SK-N-SH (cell line): Measurements from ENCODE around the gene SPTBN1. TPM values are rescaled to one million over a fixed set of nuclear protein-coding genes. Genes with fewer than 3 reads are reported as not detected.

Experiments
- CTCF ChIA-PET: fragments of 300-600, 350-600 bp; formaldehyde crosslinking; extraction: SDS; loops from one replicate; lab custom pipeline; 2021; lab: Yijun Ruan, JAX
- POLR2A ChIA-PET: fragments of 350-600 bp; sonication (Branson Sonifier 250); formaldehyde crosslinking; extraction: SDS; loops from one replicate; lab custom pipeline; 2020; ENCODE audit warnings: antibody characterized with exemption, inconsistent platforms; lab: Yijun Ruan, JAX
- DNase-seq: peaks from one replicate; pipeline ENCODE4 v3.0.0; 2012
- H2AFZ ChIP-seq: fragments of 200-600 bp; sonication (generic); 2 replicates; pipeline ENCODE4 v1.8.1; 2016; ENCODE audit warnings: antibody characterized with exemption, mild to moderate bottlenecking, low read depth
- H3F3A ChIP-seq: fragments of 200-600 bp; sonication (generic); replicated peaks from 2 replicates; pipeline ENCODE3; 2016; ENCODE audit warnings: antibody characterized with exemption, mild to moderate bottlenecking; ENCODE audit not compliant: insufficient read depth
- H3K27ac ChIP-seq, 2 experiments: fragments of 200-500 bp in 1 of 2; fragments of 200-600 bp in 1 of 2; sonication (Bioruptor generic) in 1 of 2; sonication (generic), shearing (Covaris generic) in 1 of 2; 2 replicates each; pipeline versions ENCODE4 v1.5.1 to v1.6.1; 2014 to 2016; ENCODE audit warnings: low read depth in 2 of 2, inconsistent platforms in 1 of 2, low read length in 1 of 2, mild to moderate bottlenecking in 1 of 2, mixed read lengths in 1 of 2
- H3K27me3 ChIP-seq: fragments of 200-600 bp; sonication (generic), shearing (Covaris generic); 2 replicates; pipeline ENCODE4 v1.6.1; 2016; ENCODE audit warnings: mixed run types; ENCODE audit not compliant: insufficient read depth
- H3K36me3 ChIP-seq, 2 experiments: fragments of 200-500 bp in 1 of 2; fragments of 200-600 bp in 1 of 2; sonication (Bioruptor generic) in 1 of 2; sonication (generic) in 1 of 2; replicated peaks in 1 of 2; 2 replicates each; pipeline versions ENCODE3 to v1.5.1; 2014 to 2016; ENCODE audit warnings: low read length in 1 of 2, mild to moderate bottlenecking in 1 of 2; ENCODE audit not compliant: insufficient read depth in 2 of 2, control insufficient read depth in 1 of 2
- H3K4me1 ChIP-seq, 2 experiments: fragments of 200-500 bp in 1 of 2; fragments of 200-600 bp in 1 of 2; sonication (Bioruptor generic) in 1 of 2; sonication (generic), shearing (Covaris generic) in 1 of 2; 2 replicates each; pipeline versions ENCODE4 v1.5.1 to v1.6.1; 2014 to 2016; ENCODE audit warnings: low read depth in 1 of 2, low read length in 1 of 2, mixed run types in 1 of 2; ENCODE audit not compliant: insufficient read depth in 2 of 2, control insufficient read depth in 1 of 2
- H3K4me2 ChIP-seq: fragments of 200-600 bp; sonication (generic), shearing (Covaris generic); 2 replicates; pipeline ENCODE4 v1.6.1; 2017; ENCODE audit warnings: mixed run types
- H3K4me3 ChIP-seq, 2 experiments: fragments of 200-500 bp in 1 of 2; fragments of 200-600 bp in 1 of 2; sonication (Bioruptor generic) in 1 of 2; sonication (generic), shearing (Covaris generic) in 1 of 2; 2 replicates each; pipeline versions ENCODE4 v1.5.1 to v1.8.1; 2014 to 2016; ENCODE audit warnings: low read depth in 2 of 2, inconsistent platforms in 1 of 2, low read length in 1 of 2, mild to moderate bottlenecking in 1 of 2, mixed read lengths in 1 of 2, moderate library complexity in 1 of 2
- H3K79me2 ChIP-seq: fragments of 200-600 bp; sonication (generic); 2 replicates; pipeline ENCODE4 v1.8.1; 2017; ENCODE audit warnings: mild to moderate bottlenecking; ENCODE audit not compliant: insufficient read depth
- H3K9ac ChIP-seq: fragments of 200-600 bp; sonication (generic); 2 replicates; pipeline ENCODE4 v1.6.1; 2017; ENCODE audit warnings: mixed run types
- H3K9me2 ChIP-seq: fragments of 200-600 bp; sonication (generic); 2 replicates; pipeline ENCODE4 v1.6.1; 2017; ENCODE audit warnings: mixed run types
- H3K9me3 ChIP-seq: fragments of 200-600 bp; sonication (generic); 2 replicates; pipeline ENCODE4 v1.6.1; 2017; ENCODE audit warnings: mixed run types, mild to moderate bottlenecking, moderate library complexity
- H4K20me1 ChIP-seq: fragments of 200-600 bp; sonication (generic); 2 replicates; pipeline ENCODE4 v1.6.1; 2017; ENCODE audit warnings: mild to moderate bottlenecking, mixed run types; ENCODE audit not compliant: insufficient read depth
- IRF3 ChIP-seq: fragments of 150-350 bp; IDR thresholded peaks from 2 replicates; pipeline ENCODE4 v1.6.1; 2016; ENCODE audit warnings: mild to moderate bottlenecking, low read depth, low read length
- JUND ChIP-seq: IDR thresholded peaks from 2 replicates; pipeline ENCODE4 v1.4.0; 2012
- MAX ChIP-seq: IDR thresholded peaks from 2 replicates; pipeline ENCODE4 v1.4.0; 2012; ENCODE audit warnings: low read depth
- SMC3 ChIP-seq: IDR thresholded peaks from 2 replicates; pipeline ENCODE4 v1.6.1; 2012; ENCODE audit warnings: low read depth, low read length, improper control_type of control experiment
- USF1 ChIP-seq: IDR thresholded peaks from 2 replicates; pipeline ENCODE4 v1.4.0; 2012; ENCODE audit warnings: low read depth, borderline replicate concordance
- ZBTB33 ChIP-seq: IDR thresholded peaks from 2 replicates; pipeline ENCODE4 v1.4.0; 2012; ENCODE audit warnings: low read depth, borderline replicate concordance
- WGBS: methylation state at CpG from one replicate; pipeline ENCODE4 v1.1.6; 2017; ENCODE audit warnings: low lambda C conversion rate; 5-methylcytosine and 5-hydroxymethylcytosine counted together
- polyA plus RNA-seq, 3 experiments: library from polyadenylated mRNA; depleted of rRNA; stranded (reverse); fragments of >200 nt; gene quantifications; 2 replicates each; pipeline ENCODE4 v1.2.3, GENCODE V29; 2012

Gene SPTBN1
- polyA plus RNA-seq, 1 of the 3 experiments (the other 2 are of a cell fraction): 29.1 TPM

GRCh38 chr2:54525321-54525720, 69.2 kb downstream of the SPTBN1 start:
- peaks cover 59% of the 10 kb centered on the region for H3K79me2 ChIP-seq

More at GRCh38 chr2:54525321-54525720, 69.2 kb downstream of the SPTBN1 start:
- no peak overlapping the region for H2AFZ ChIP-seq
- TF ChIP-seq SMC3: no peak
- no peak for TF ChIP-seq ZBTB33
- no peak for TF ChIP-seq IRF3
- TF ChIP-seq USF1: no peak
- no peak for TF ChIP-seq JUND
- TF ChIP-seq MAX: no peak
- TF ChIP-seq, all 33 proteins: peak for 0
- Histone ChIP-seq H3K9me3 (no peaks in the 10 kb centered on the region), H4K20me1 (peaks cover 27% of the 10 kb centered on the region), H3K9me2 (no peaks in the 10 kb centered on the region), H3K9ac (no peak overlapping the region), H3K36me3 (peaks cover 20 to 32% of the 10 kb centered on the region in 2 experiments), H3F3A (peaks cover 13% of the 10 kb centered on the region), H3K4me3 (no peak overlapping the region), H3K27me3 (no peaks in the 10 kb centered on the region), H3K4me2 (peak overlapping the region; percentile 20; the same call in 1 of the 2 replicates), H3K4me1 (peaks cover 3 to 26% of the 10 kb centered on the region in 2 experiments; a peak in 3 of 4 replicates), H3K27ac (peak overlapping the region in 1 of 2 experiments; percentile 51; a peak in 2 of 4 replicates)
- ChIA-PET CTCF (interaction anchor here (0.6 to 3.7 kb wide), 3 partner anchors 179 to 375 kb away, joined by 3 to 21 read pairs (median 3); no protein-coding TSS in a partner anchor), POLR2A (no interaction called here)
- no peak for DNase-seq
- 98% methylated on average over 9 of the region's 9 CpGs for WGBS
